Measurements from ENCODE around the gene PRDX4.
"Not testable (repeated sequence)": the region's sequence is repeated elsewhere in the genome, so short reads cannot be mapped to it uniquely, and the experiment has no call there.

PRDX4 gene

GRCh38 chrX:23667239-23668177 lies at the start of gene PRDX4:
Gene PRDX4 (plus strand): TSS chrX:23667493. CDS start chrX:23667571, 78 bp downstream.
- DNase-seq, result peak; percentile 83

- DNase-seq, result no peak
Observed at GRCh38 chrX:23621621-23622265, 45.5 kb upstream of the PRDX4 start.

- DNase-seq, result no peak
Observed at GRCh38 chrX:23623797-23624196, 43.5 kb upstream of the PRDX4 start.

DNA sequence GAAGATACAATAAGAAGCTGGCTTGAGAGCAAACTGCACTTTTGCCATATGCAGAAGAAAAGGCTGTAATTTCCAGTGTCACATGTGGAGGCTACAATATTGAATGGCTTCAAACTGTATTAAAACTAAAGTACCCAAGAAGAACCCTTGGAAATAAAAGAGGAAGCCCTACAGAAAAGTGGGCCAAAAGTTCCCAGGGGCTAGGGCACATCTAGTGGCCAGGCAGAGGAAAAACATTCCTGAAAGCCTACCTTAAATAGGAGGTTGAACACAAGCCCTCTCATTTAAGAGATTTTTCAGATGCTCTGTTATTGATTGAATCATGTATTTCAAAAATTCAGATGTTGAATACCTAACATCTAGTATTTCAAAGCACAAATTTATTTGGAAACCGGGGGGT lies 40.6 kb upstream of the PRDX4 start:
- DNase-seq, result no peak

DNA sequence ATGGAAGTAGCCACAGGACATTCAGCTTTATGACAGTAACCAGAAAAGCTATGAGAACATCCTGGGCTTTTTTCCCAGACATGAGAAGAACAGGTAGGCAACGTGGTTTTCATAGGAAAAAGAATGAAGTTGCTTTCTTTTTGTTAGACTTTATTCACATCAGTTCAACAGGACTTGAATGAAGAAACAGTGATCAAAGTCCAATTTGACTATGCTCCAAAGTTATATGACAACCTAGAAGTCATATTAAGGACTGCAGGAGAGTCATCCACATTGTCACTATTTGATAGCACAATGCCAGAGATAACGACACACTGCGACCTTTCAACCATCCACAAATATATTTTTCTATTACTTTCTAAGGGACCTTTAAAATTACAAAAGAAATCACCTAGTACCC lies 39.2 kb upstream of the PRDX4 start:
- DNase-seq, result no peak

DNA sequence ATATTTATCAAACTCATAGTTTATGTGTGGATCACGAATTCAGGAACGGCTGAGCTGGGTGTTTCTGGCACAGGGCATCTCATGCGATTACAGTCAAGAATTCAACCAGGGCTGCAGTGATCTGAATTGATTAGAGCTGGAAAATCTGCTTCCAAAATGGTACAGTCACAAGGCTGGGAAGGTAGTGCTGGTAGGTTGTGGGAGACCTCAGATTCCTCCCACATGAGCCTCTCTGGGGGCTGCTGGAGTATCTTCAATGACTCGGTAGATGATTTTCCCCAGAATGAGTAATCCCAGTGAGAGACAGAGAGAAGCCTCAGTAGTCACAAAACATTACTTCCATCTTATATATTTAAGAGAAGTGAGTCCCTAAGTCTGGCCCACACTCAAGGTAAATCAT lies 36.2 kb upstream of the PRDX4 start:
- DNase-seq, result no peak

DNA sequence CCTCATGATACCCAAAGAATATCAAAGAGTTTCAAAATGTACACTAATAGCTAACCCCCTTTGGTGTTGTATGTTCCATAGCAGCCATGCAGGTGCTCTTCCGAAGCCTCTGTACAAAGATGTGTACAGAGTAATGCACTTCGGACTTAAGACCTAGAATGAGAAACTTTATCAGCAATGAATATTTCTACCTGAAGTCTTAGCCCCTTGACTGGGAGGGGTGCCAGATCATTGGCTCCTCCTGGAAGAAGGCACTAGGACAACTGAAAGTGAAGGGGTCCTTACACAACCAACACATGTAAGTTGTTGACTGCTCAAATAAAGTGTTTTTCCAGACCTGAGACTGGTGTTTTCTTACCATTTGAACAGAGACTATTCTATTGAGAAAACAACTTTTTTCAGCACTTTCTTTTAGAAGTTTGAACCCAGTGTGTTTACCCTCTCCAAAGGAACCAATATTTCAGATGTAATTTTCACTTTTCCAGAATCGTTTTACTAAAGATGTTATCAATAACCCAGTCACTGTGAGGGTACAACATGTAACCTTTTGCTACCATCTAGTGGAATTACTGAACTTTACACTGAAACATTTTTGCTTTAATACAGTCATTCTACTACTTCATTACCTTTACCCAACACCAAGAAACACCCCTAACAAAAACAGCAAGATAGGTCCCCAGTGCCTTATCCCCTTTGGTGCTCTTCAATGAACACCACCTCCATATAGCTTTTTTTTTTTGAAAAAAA lies 33.3 kb upstream of the PRDX4 start:
- DNase-seq, result no peak

DNA sequence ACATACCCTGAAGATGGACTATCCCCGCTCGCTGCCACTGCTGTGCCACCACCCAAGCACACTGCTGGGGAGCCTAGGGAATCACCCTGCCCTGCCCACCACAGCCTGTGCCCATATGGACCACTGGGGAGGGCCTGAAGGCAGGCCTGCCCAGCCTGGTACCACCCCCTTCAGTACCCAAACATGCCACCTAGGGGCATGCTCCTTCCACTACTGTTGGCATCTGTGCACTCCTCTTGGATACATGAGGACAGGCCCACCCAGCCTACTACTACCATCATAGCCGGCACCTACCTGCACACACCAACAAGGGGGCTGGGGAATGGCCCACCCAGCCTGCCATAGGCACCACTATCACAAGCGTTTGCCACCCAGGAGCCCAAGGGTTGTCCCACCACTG lies 30.1 kb upstream of the PRDX4 start:
- DNase-seq, result no peak

- DNase-seq, result no peak
Observed at GRCh38 chrX:23643020-23643419, 24.3 kb upstream of the PRDX4 start.

DNA sequence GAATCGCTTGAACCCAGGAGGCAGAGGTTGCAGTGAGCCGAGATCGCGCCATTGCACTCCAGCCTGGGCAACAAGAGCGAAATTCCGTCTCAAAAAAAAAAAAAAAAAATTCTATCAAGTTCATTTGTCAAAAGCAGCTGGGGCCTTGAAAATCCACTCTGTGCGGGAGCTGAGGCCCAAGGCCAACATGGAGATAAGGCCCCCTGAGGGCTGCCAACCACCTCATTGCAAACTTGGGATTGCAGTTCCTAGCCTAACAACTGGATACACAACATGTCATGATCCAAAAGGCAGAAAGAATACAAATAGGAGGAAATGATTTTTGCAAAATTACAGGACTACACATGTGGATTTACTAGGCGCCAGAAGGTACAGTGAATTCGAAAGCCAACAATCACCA lies 22.5 kb upstream of the PRDX4 start:
- DNase-seq, result no peak

DNA sequence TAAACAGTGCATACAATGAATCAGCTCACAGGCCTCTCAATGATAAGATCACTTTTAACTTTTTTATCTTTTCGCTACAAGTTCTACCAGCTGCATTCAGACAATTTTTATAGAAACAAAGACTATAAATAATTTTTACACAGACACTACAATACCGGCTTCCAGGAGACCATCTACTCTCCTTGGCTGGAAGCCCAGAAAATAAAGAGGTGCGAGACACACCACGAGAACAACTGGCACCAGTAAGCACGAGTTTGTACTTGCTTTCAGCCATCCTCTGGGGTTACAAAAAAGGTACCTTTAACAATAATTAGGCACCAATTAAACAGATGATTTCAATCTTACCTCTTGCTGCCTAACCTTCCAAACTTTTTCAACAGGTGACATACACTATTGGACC lies 11.2 kb upstream of the PRDX4 start:
- no peak for DNase-seq

GRCh38 chrX:23656684-23657083 lies 10.6 kb upstream of the PRDX4 start:
- no peak for DNase-seq

- DNase-seq, result no peak
Observed at GRCh38 chrX:23659339-23659738, 8.0 kb upstream of the PRDX4 start.

- not testable (repeated sequence) for DNase-seq
Observed at GRCh38 chrX:23660083-23660765, 7.1 kb upstream of the PRDX4 start.

- no peak for DNase-seq
Observed at GRCh38 chrX:23660766-23661132, 6.5 kb upstream of the PRDX4 start.

DNA sequence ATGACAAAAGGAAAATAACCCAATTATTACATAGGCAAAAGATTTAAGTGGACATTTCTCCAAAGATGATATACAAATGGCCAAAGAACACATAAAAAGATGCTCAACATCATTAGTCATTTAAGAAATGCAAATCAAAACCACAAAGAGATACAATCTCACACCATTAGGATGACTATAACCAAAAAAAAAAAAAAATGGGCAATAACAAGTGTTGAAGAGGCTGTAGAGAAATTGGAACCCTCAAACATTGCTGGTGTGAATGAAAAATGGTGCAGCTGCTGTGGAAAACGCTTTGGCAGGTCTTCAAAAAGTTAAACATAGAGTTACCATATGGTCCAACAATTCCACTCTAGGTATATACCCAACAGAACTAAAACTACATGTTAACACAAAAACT lies 5.6 kb upstream of the PRDX4 start:
- DNase-seq, result no peak

DNA sequence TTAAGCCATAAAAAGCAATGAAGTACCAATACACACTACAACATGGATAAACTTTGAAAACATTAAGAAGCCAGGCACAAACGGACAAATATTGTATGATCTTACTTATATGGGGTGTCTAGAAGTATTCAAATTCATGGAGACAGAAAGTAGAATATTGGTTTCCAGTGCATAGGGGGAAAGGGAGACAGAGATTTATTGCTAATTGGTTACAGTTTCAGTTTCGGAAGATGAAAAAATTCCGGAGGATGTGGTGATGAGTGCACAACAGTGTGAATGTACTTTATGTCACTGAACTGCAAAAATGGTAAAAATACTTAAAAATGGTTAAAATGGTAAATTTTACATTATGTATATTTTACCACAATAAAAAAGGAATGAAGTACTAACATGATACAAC lies 5.1 kb upstream of the PRDX4 start:
- no peak for DNase-seq

DNA sequence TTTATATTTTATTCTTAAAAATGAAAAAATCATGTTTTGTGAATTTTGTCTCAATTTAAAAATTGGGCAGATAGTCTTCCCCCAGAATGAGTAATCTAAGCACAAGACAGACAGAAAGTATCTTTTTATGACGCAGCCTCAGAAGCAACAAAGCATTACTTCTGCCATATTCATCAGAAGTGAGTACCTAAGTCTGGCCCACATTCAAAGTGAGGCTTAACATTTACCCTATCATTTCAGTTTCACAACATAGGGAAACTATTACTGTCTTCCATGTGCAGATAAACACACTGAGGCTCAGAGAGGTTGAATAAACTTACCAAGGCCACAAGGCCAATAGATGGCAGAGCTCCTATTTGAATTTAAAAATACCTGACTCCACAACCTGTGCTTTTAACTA lies 4.4 kb upstream of the PRDX4 start:
- no peak for DNase-seq

DNA sequence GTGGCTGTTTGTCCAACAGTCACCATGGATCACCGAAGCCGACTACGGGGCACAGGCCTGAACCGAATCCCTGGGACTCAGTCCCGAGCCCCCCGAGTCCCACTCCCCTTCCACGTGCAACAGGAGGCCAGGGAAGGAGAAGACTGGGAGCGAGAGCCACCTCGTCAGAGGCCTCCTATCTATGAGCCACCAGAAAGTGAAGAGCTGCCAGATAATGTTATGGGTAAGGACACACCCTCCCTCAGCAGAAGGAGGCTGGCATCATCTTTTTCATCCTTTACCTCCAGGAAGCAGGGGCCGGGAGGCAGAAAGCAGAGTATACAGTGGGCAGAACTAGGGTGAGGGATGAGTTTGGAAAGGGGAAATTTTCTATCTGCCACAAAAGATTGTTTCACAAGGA lies 2.8 kb upstream of the PRDX4 start:
- DNase-seq, result no peak

GRCh38 chrX:23666282-23666681 lies 1.0 kb upstream of the PRDX4 start:
- no peak for DNase-seq

- DNase-seq, result no peak
Observed at GRCh38 chrX:23668335-23668734, 1.0 kb downstream of the PRDX4 start.

- no peak for DNase-seq
Observed at GRCh38 chrX:23670528-23670927, 3.2 kb downstream of the PRDX4 start.

GRCh38 chrX:23673108-23673507 lies 5.8 kb downstream of the PRDX4 start:
- DNase-seq, result no peak

All from NCI-H1092 (cell line).